Measurements from ENCODE around the gene PIGQ. TPM values are rescaled to one million over a fixed set of nuclear protein-coding genes. Genes with fewer than 3 reads are reported as not detected.

The PIGQ gene
- total RNA-seq, 2 donors from 2014 or later, result 28.0 to 34.2 TPM

GRCh38 chr16:557463-558297 lies 12.1 kb upstream of the PIGQ start:
- H3K4me1 Mint-ChIP-seq, result no peaks in the 10 kb centered on the region
- ATAC-seq (replicated peaks), result no peak
- peaks cover 5% of the 10 kb centered on the region for H3K36me3 Mint-ChIP-seq (ENCODE audit: low read depth)
- no peak overlapping the region for H3K4me3 Mint-ChIP-seq
- H3K27me3 Mint-ChIP-seq, result no peaks in the 10 kb centered on the region
- H3K9me3 Mint-ChIP-seq, result no peaks in the 10 kb centered on the region
- H3K27ac Mint-ChIP-seq, result no peak overlapping the region

DNA sequence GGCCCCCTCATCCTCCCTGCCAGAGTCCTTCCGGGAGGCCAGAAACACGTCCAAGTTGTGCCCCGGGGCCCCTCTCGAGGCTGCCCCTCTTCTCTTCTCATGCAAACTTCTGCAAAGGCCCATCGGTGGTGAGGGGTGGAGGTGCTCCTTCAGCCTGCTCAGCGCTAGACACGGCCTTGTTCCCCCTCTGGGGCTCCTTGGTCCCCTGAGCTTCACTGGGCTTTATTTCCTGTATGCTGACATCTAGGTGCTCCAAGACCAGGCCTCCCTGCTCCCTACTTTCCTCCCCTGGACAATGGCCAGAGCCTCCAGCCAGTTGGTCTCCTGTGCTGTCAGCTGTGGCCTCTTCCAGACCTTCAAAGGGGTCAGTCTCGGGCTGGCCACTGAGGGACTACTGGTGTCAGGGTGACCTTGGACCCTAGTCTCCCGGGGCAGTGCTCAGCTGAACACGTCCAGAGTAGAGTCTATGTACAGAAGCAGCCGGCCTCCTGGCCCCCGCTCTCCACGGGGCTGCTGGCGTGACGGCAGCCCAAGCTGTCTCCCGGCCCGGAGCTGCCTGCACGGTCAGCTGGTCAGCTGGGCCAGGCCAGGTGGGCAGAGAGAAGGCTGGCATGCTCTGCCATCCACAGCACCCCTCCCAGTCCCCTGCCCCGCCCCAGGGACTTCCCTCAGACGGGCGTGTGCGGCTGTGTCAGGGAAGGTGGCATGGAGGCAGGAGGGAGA lies 11.3 kb upstream of the PIGQ start:
- ATAC-seq (replicated peaks), result no peak
- no peaks in the 10 kb centered on the region for H3K4me1 Mint-ChIP-seq
- peaks cover 5% of the 10 kb centered on the region for H3K36me3 Mint-ChIP-seq (ENCODE audit: low read depth)
- H3K27ac Mint-ChIP-seq, result no peak overlapping the region
- no peak overlapping the region for H3K4me3 Mint-ChIP-seq
- no peaks in the 10 kb centered on the region for H3K9me3 Mint-ChIP-seq
- H3K27me3 Mint-ChIP-seq, result no peaks in the 10 kb centered on the region

DNA sequence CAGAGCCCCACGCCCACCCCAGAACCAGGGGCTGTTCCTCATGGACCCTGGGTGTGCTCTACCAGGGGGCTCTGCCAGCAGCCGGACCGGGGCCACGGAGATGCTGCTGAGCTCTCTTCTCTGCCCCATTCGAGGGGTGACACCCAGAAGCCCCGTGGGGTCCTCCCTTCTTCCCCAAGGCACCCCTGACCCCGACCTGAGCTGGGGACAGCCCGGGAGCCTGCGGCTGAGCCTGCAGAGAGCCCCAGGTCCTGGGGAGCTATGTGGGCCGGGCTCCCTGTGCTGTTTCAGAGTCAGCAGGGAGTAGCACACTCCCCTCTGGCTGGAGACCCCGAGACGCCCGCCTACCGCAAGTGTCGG lies 10.8 kb upstream of the PIGQ start:
- Mint-ChIP-seq H3K4me1 (no peaks in the 10 kb centered on the region), H3K36me3 (ENCODE audit: low read depth) (peaks cover 5% of the 10 kb centered on the region), H3K9me3 (no peaks in the 10 kb centered on the region), H3K27me3 (no peaks in the 10 kb centered on the region), H3K4me3 (no peak overlapping the region), H3K27ac (no peak overlapping the region)
- ATAC-seq (replicated peaks), result no peak

- no peaks in the 10 kb centered on the region for H3K4me1 Mint-ChIP-seq
- no peak overlapping the region for H3K4me3 Mint-ChIP-seq
- H3K36me3 Mint-ChIP-seq (ENCODE audit: low read depth), result peaks cover under 1% of the 10 kb centered on the region
- ATAC-seq (replicated peaks), result no peak
- no peaks in the 10 kb centered on the region for H3K9me3 Mint-ChIP-seq
- H3K27ac Mint-ChIP-seq, result no peak overlapping the region
- H3K27me3 Mint-ChIP-seq, result no peaks in the 10 kb centered on the region
Measured at GRCh38 chr16:559411-560203, 10.2 kb upstream of the PIGQ start.

GRCh38 chr16:560204-560700 lies 9.5 kb upstream of the PIGQ start, which contains the start of gene PRR35:
Gene PRR35 (plus strand): TSS chr16:560394. CDS start chr16:563295, 2,901 bp downstream.
- Mint-ChIP-seq H3K4me3 (no peak within 1 kb of the TSS), H3K9me3 (no peaks in the 10 kb centered on the region), H3K36me3 (ENCODE audit: low read depth) (no peaks in the 10 kb centered on the region), H3K27ac (no peak within 1 kb of the TSS), H3K4me1 (no peaks in the 10 kb centered on the region), H3K27me3 (no peaks in the 10 kb centered on the region)
- ATAC-seq (replicated peaks), result no peak

DNA sequence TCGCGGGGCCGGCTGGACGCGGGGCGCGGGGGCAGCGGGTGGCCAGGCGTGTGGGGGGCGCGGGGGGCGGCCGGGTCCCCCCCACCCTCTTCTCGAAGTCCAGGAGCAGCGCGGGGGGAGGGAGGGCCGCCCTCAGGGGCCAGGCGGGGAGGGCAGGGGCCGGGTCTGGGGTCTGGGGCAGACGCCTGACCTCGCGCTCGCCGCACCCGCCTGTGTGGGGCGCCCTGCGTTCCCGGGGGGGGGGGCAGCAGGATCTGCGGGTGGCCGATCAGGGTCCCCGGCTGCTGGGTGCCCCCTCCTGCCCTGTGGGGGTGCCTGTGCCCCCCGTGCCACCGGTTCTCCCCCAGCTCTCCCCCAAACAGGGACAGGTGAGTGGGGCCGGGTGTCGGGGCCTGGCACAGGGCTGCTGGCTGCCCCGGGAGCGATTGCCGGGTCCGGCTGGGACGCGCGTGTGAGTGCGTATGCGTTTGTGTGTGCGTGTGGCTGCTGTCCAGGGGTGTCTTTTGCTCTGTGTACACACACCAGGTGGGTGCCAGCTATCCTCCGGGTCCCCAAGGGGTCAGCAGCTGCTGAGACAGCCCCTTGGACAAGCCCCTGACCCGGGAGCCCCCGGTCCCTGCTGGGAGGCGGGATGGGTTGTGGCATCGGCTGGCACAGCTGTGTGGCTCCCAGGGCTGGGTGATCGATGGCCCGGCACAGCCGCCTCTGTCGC lies 8.9 kb upstream of the PIGQ start:
- Mint-ChIP-seq H3K27me3 (no peaks in the 10 kb centered on the region), H3K36me3 (ENCODE audit: low read depth) (no peaks in the 10 kb centered on the region), H3K4me3 (no peak overlapping the region), H3K27ac (no peak overlapping the region), H3K9me3 (no peaks in the 10 kb centered on the region), H3K4me1 (no peaks in the 10 kb centered on the region)
- ATAC-seq (replicated peaks), result no peak

DNA sequence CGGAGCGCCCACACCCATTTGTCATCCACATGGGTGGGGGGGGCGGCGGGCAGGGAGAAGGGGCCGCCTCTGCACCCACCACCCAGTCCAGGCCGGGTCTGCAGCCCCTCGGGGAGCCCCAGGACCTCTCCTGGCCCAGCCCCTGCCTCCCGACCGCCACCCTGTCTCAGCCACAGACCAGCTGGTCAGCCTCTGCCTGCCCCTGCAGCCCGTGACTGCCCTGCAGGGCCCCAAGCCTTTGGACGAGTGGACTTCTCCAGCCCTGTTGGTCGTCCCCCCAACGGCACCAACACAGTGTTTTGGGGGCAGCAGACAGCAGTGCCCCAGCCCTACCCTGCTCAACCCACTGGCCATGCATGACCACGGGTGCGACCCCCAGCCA lies 8.4 kb upstream of the PIGQ start:
- no peaks in the 10 kb centered on the region for H3K4me1 Mint-ChIP-seq
- H3K4me3 Mint-ChIP-seq, result no peak overlapping the region
- ATAC-seq (replicated peaks), result no peak
- H3K27me3 Mint-ChIP-seq, result no peaks in the 10 kb centered on the region
- H3K36me3 Mint-ChIP-seq (ENCODE audit: low read depth), result no peaks in the 10 kb centered on the region
- no peaks in the 10 kb centered on the region for H3K9me3 Mint-ChIP-seq
- no peak overlapping the region for H3K27ac Mint-ChIP-seq

- Mint-ChIP-seq H3K9me3 (no peaks in the 10 kb centered on the region), H3K4me3 (no peak overlapping the region), H3K36me3 (ENCODE audit: low read depth) (no peaks in the 10 kb centered on the region), H3K27ac (no peak overlapping the region), H3K27me3 (no peaks in the 10 kb centered on the region), H3K4me1 (peaks cover 7% of the 10 kb centered on the region)
- no peak for ATAC-seq (replicated peaks)
Measured at GRCh38 chr16:561957-562938, 7.5 kb upstream of the PIGQ start.

DNA sequence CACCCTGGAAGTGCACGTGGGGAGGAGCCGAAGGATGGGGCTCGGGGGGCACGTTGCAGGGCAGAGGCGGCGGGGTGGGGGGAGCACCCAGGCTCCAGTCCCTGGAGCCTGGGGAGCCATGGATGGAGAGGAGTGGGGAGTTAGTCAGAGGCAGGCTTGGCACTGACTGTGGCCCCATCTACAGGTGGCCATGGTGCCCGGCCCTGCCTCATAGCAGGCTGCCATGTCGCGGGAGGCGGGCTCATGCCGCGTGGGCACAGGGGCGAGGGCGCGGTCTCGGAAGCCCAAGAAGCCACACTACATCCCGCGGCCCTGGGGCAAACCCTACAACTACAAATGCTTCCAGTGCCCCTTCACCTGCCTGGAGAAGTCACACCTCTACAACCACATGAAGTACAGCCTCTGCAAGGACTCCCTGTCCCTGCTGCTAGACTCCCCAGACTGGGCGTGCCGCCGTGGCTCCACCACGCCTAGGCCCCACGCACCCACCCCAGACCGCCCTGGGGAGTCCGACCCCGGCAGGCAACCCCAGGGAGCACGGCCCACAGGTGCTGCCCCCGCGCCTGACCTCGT lies 6.6 kb upstream of the PIGQ start:
- H3K27ac Mint-ChIP-seq, result no peak overlapping the region
- peaks cover 7% of the 10 kb centered on the region for H3K4me1 Mint-ChIP-seq
- no peaks in the 10 kb centered on the region for H3K36me3 Mint-ChIP-seq (ENCODE audit: low read depth)
- no peak for ATAC-seq (replicated peaks)
- H3K4me3 Mint-ChIP-seq, result no peak overlapping the region
- no peaks in the 10 kb centered on the region for H3K9me3 Mint-ChIP-seq
- no peaks in the 10 kb centered on the region for H3K27me3 Mint-ChIP-seq

DNA sequence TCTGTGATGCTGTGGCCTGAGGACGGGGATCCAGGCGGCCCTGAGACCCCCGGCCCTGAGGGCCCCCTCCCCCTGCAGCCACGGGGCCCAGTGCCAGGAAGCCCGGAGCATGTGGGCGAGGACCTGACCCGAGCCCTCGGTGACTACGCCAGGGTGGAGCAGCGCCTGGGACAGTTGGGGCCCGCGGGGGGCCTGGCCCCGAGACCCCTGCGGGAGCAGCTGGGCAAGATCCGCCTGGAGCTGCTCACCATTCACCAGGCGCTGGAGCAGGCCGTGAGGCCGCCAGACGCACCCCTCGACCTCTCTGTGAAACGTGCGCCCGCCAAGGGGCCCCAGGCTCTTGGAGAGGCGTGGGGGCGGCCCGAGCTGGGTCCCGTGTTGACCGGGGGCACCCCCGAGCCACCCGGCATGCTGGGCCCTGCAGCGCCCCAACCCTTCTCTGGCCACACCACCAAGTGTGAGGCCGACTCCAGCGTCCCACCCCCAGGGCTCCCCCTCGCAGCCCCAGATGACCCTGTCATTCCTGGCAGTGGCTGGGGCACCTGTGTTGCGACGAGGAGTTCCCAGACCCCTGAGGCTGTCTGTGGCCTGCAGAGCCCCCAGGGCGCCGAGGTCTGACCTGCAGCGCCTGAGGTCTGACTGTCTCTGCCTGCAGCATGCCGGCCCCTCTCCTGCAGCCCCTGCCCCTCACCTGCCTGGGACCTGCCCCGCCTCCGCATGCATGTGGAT lies 4.9 kb upstream of the PIGQ start:
- no peak for ATAC-seq (replicated peaks)
- no peak overlapping the region for H3K27ac Mint-ChIP-seq
- no peaks in the 10 kb centered on the region for H3K9me3 Mint-ChIP-seq
- no peak overlapping the region for H3K4me3 Mint-ChIP-seq
- H3K36me3 Mint-ChIP-seq (ENCODE audit: low read depth), result no peaks in the 10 kb centered on the region
- no peaks in the 10 kb centered on the region for H3K27me3 Mint-ChIP-seq
- H3K4me1 Mint-ChIP-seq, result peaks cover 13% of the 10 kb centered on the region

- Mint-ChIP-seq H3K27ac (no peak overlapping the region), H3K27me3 (no peaks in the 10 kb centered on the region), H3K36me3 (ENCODE audit: low read depth) (no peaks in the 10 kb centered on the region), H3K4me3 (no peak overlapping the region), H3K4me1 (peaks cover 13% of the 10 kb centered on the region), H3K9me3 (no peaks in the 10 kb centered on the region)
- ATAC-seq (replicated peaks), result no peak
Measured at GRCh38 chr16:565419-566330, 4.1 kb upstream of the PIGQ start.

Measured in activated T-helper 17 cell treated with anti-CD3 and anti-CD28 coated beads, Interleukin-2, amount 50 U/mL, for 72 hours (primary cell).